ENCODE results near the gene ITGA7. TPM values are rescaled to one million over a fixed set of nuclear protein-coding genes. Genes with fewer than 3 reads are reported as not detected.

Gene ITGA7
- total RNA-seq, 1 experiment from 2014 or later: 2.1 TPM

DNA sequence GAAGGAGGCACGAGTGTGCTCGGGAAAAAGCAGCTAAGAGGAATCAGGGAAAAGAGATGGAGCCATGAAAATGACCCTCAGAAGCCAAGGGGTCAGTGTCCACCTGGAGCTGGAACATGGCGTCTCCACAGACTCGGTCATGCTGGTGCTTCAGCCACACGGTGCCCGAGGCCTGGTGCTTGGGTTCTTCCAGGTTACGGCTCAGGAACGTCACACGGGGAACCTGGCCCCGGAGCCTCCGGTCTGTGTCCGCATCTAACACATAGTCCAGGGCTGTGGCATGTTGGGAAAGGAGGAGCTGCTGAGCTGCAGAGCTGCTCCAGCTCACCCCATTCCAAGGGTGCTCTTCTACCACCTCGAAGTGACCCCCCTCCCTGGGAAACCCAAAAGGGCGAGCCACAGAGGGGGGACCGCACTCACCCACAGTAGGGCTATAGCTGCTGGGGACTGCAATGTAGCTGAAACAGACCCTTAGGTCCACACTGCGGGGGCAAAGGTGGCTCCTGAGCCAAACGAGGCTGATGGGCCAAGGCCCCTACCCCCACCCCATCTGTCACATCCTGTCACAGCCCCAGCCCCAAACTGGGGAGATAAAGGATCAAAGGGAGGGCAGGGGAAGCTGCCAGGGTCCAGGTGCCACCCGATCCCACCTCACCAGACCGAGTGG is 10.8 kb downstream of the ITGA7 start:
- Mint-ChIP-seq H3K27ac (ENCODE audit: low read depth, unreplicated experiment) (no peak overlapping the region), H3K27me3 (ENCODE audit: insufficient read depth, unreplicated experiment) (peaks cover 26% of the 10 kb centered on the region), H3K4me3 (ENCODE audit: unreplicated experiment) (no peak overlapping the region), H3K4me1 (ENCODE audit: insufficient read depth, unreplicated experiment) (peaks cover 7% of the 10 kb centered on the region), H3K36me3 (ENCODE audit: insufficient read depth, unreplicated experiment) (no peaks in the 10 kb centered on the region), H3K9me3 (ENCODE audit: unreplicated experiment) (no peaks in the 10 kb centered on the region)
- DNase-seq (ENCODE audit: unreplicated experiment): no peak
- no TSS peak for BruUV-seq (replicated peaks)
- TF ChIP-seq, protein P1, sequence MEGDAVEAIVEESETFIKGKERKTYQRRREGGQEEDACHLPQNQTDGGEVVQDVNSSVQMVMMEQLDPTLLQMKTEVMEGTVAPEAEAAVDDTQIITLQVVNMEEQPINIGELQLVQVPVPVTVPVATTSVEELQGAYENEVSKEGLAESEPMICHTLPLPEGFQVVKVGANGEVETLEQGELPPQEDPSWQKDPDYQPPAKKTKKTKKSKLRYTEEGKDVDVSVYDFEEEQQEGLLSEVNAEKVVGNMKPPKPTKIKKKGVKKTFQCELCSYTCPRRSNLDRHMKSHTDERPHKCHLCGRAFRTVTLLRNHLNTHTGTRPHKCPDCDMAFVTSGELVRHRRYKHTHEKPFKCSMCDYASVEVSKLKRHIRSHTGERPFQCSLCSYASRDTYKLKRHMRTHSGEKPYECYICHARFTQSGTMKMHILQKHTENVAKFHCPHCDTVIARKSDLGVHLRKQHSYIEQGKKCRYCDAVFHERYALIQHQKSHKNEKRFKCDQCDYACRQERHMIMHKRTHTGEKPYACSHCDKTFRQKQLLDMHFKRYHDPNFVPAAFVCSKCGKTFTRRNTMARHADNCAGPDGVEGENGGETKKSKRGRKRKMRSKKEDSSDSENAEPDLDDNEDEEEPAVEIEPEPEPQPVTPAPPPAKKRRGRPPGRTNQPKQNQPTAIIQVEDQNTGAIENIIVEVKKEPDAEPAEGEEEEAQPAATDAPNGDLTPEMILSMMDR (IDR thresholded peaks at IDR 0.05; ENCODE audit: unreplicated experiment): no peak
- POLR2A ChIA-PET: no interaction called here
- CTCF ChIA-PET: interaction anchor here (1.6 kb wide), 1 partner anchor 15 kb away, joined by 3 read pairs; a partner anchor contains a TSS
- intact Hi-C loops (cut with micrococcal nuclease): no loop called here

DNA sequence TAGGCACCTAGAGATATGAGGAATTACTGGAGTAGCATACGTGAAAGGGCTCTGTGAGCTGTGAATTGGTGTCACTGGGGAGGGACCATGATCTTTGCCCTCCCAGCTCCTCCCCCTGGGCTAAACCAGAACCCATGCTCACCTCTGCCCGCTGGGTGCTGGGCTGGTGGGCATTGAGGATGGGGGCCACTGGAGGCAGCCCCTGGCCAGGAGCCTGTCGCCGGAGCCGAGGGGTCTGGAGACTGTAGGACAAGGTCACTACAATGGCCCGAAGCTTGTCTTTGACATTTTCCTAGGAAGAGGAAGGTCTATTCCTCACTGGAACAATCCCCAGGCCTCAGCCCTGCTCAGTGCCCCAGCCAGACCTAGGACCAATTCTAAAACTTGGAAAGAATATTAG is 11.6 kb downstream of the ITGA7 start:
- peaks cover 7% of the 10 kb centered on the region for H3K4me1 Mint-ChIP-seq (ENCODE audit: insufficient read depth, unreplicated experiment)
- H3K27ac Mint-ChIP-seq (ENCODE audit: low read depth, unreplicated experiment): no peak overlapping the region
- no peaks in the 10 kb centered on the region for H3K9me3 Mint-ChIP-seq (ENCODE audit: unreplicated experiment)
- no peaks in the 10 kb centered on the region for H3K36me3 Mint-ChIP-seq (ENCODE audit: insufficient read depth, unreplicated experiment)
- peaks cover 26% of the 10 kb centered on the region for H3K27me3 Mint-ChIP-seq (ENCODE audit: insufficient read depth, unreplicated experiment)
- ChIA-PET POLR2A (no interaction called here), CTCF (interaction anchor here (0.5 to 1.6 kb wide), 3 partner anchors 14 to 371 kb away, joined by 3 read pairs; a partner anchor contains a TSS)
- TF ChIP-seq, protein P1 (IDR thresholded peaks at IDR 0.05; ENCODE audit: unreplicated experiment): no peak
- H3K4me3 Mint-ChIP-seq (ENCODE audit: unreplicated experiment): no peak overlapping the region
- intact Hi-C loops (cut with micrococcal nuclease): no loop called here
- no TSS peak for BruUV-seq (replicated peaks)
- no peak for DNase-seq (ENCODE audit: unreplicated experiment)

DNA sequence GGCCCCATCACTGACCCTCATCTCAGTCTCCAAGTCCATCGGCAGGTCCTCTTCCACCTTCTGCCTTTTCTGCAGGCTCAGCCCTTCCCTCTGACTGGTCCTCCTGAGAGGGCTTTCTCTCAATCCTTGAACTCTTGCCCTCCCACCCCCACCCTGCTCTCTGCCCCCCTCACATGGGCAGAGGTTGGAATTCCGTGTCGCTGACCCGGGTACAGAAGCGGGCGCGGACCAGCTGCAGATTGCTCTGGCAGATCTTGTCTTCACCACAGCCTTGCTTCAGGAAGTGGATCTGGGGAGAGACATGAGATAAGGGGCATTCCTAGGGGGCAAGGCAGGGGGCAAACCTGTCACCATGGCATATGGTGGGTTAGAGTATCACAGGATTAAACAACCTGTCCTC is 12.4 kb downstream of the ITGA7 start:
- no TSS peak for BruUV-seq (replicated peaks)
- TF ChIP-seq, protein P1 (IDR thresholded peaks at IDR 0.05; ENCODE audit: unreplicated experiment): no peak
- ChIA-PET POLR2A (no interaction called here), CTCF (interaction anchor here (0.6 kb wide), 2 partner anchors 25 to 1886 kb away, joined by 3 read pairs; partner anchors contain the start of gene RDH5)
- Mint-ChIP-seq H3K4me1 (ENCODE audit: insufficient read depth, unreplicated experiment) (peaks cover 7% of the 10 kb centered on the region), H3K4me3 (ENCODE audit: unreplicated experiment) (no peak overlapping the region), H3K9me3 (ENCODE audit: unreplicated experiment) (no peaks in the 10 kb centered on the region), H3K36me3 (ENCODE audit: insufficient read depth, unreplicated experiment) (no peaks in the 10 kb centered on the region), H3K27ac (ENCODE audit: low read depth, unreplicated experiment) (no peak overlapping the region), H3K27me3 (ENCODE audit: insufficient read depth, unreplicated experiment) (peaks cover 26% of the 10 kb centered on the region)
- DNase-seq (ENCODE audit: unreplicated experiment): no peak
- intact Hi-C loops (cut with micrococcal nuclease): no loop called here

DNA sequence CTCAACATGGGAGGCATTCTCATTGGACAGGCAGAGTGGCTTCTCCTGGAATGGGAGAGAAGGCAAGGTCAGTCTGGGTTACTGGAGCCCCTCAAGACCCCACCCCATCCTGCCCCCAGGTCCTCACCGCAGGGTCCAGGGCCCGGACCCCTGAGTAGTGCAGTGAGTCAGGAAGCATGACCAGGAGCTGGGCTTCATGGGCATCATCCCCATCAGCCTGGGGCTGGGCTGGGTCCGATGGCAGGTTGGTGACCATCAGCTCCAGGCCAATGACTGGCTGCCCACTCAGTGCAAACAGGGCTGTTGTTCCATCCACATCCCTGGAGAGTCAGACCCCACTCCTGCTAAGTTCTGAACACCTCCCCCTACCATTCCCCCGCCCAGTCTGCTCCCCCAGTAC is 13.1 kb downstream of the ITGA7 start:
- no peaks in the 10 kb centered on the region for H3K36me3 Mint-ChIP-seq (ENCODE audit: insufficient read depth, unreplicated experiment)
- CTCF ChIA-PET: interaction anchor here (0.6 kb wide), 1 partner anchor 547 kb away, joined by 3 read pairs; no protein-coding TSS in a partner anchor
- intact Hi-C loops (cut with micrococcal nuclease): no loop called here
- POLR2A ChIA-PET: no interaction called here
- TF ChIP-seq, protein P1 (IDR thresholded peaks at IDR 0.05; ENCODE audit: unreplicated experiment): no peak
- H3K4me1 Mint-ChIP-seq (ENCODE audit: insufficient read depth, unreplicated experiment): peaks cover under 1% of the 10 kb centered on the region
- H3K27me3 Mint-ChIP-seq (ENCODE audit: insufficient read depth, unreplicated experiment): peaks cover 27% of the 10 kb centered on the region
- H3K9me3 Mint-ChIP-seq (ENCODE audit: unreplicated experiment): no peaks in the 10 kb centered on the region
- H3K27ac Mint-ChIP-seq (ENCODE audit: low read depth, unreplicated experiment): no peak overlapping the region
- H3K4me3 Mint-ChIP-seq (ENCODE audit: unreplicated experiment): no peak overlapping the region
- no peak for DNase-seq (ENCODE audit: unreplicated experiment)
- no TSS peak for BruUV-seq (replicated peaks)

Data from MCF 10A (cell line).